ENCODE measurements around the gene AXL.

DNA sequence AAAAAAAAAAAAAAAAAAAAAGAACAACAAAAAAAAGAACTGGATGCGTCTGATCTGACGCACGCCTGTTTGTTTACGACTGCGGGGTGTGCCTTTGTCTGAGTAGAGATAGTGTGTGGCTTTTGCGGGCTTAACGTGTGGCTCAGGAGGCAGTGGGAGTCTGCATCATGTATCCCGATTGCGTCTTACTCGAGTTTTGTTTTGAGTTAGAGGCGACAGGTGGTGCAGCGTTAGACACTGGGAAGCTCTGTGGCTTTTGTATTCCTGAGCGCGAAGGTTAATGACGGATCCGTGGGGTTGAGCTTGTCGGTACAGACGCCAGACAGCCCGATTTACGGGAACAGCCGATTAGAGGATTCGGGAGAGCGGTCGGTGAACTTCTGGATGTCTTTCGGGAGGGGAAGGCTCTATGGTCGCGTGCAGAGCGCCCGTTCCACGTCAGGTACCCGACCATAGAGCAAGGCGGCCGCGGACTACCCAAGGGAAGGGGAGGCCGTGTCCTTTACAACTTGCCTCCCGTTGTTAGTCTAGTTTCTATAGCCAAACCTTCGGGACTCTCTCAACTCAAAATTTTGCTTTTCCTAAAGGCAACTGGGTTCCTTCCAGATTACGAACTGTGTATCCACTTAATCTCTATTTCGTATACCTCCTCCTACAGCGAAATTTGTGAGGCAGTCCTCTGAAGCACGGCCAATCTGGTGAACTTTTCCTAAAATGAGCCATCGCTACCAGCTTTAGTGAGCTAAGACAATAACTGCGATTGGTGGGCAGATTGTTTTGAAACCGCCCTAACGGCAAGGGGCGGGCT is 44.2 kb downstream of the AXL start:
- TF ChIP-seq, protein P1, sequence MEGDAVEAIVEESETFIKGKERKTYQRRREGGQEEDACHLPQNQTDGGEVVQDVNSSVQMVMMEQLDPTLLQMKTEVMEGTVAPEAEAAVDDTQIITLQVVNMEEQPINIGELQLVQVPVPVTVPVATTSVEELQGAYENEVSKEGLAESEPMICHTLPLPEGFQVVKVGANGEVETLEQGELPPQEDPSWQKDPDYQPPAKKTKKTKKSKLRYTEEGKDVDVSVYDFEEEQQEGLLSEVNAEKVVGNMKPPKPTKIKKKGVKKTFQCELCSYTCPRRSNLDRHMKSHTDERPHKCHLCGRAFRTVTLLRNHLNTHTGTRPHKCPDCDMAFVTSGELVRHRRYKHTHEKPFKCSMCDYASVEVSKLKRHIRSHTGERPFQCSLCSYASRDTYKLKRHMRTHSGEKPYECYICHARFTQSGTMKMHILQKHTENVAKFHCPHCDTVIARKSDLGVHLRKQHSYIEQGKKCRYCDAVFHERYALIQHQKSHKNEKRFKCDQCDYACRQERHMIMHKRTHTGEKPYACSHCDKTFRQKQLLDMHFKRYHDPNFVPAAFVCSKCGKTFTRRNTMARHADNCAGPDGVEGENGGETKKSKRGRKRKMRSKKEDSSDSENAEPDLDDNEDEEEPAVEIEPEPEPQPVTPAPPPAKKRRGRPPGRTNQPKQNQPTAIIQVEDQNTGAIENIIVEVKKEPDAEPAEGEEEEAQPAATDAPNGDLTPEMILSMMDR (IDR thresholded peaks at IDR 0.05; ENCODE audit: poor library complexity) = no peak
- no peak for TF ChIP-seq EZH2 (IDR thresholded peaks at IDR 0.05; ENCODE audit: borderline replicate concordance)
